GM19452 (cell line): ENCODE results near the gene PAX6.

Experiments
- ATAC-seq: cut with Tn5 transposase; IDR thresholded peaks from one replicate; pipeline ENCODE4 v1.9.1; 2021; ENCODE audit not compliant: unreplicated experiment

The PAX6 gene

GRCh38 chr11:31809541-31809856 lies 1.6 kb downstream of the PAX6 start:
- ATAC-seq, result no peak

- no peak for ATAC-seq
Observed at GRCh38 chr11:31808721-31809540, 2.2 kb downstream of the PAX6 start.

- ATAC-seq, result no peak
Observed at GRCh38 chr11:31807799-31808667, 3.1 kb downstream of the PAX6 start.

- no peak for ATAC-seq
Observed at GRCh38 chr11:31806928-31807798, 4.0 kb downstream of the PAX6 start.

GRCh38 chr11:31806186-31806927 lies 4.8 kb downstream of the PAX6 start:
- ATAC-seq, result no peak

GRCh38 chr11:31805629-31806185 lies 5.4 kb downstream of the PAX6 start:
- no peak for ATAC-seq

- no peak for ATAC-seq
Observed at GRCh38 chr11:31805037-31805628, 6.0 kb downstream of the PAX6 start.

- no peak for ATAC-seq
Observed at GRCh38 chr11:31804312-31805036, 6.6 kb downstream of the PAX6 start.

- no peak for ATAC-seq
Observed at GRCh38 chr11:31803813-31804311, 7.3 kb downstream of the PAX6 start.

- no peak for ATAC-seq
Observed at GRCh38 chr11:31802990-31803812, 7.9 kb downstream of the PAX6 start.

- ATAC-seq, result no peak
Observed at GRCh38 chr11:31802609-31802989, 8.5 kb downstream of the PAX6 start.

- no peak for ATAC-seq
Observed at GRCh38 chr11:31802000-31802551, 9.0 kb downstream of the PAX6 start.

GRCh38 chr11:31801298-31801702 lies 9.8 kb downstream of the PAX6 start:
- ATAC-seq, result no peak

- ATAC-seq, result no peak
Observed at GRCh38 chr11:31800398-31801265, 10.5 kb downstream of the PAX6 start.

- no peak for ATAC-seq
Observed at GRCh38 chr11:31799435-31800397, 11.4 kb downstream of the PAX6 start.
